ENCODE results near the gene TNRC6B.

DNA sequence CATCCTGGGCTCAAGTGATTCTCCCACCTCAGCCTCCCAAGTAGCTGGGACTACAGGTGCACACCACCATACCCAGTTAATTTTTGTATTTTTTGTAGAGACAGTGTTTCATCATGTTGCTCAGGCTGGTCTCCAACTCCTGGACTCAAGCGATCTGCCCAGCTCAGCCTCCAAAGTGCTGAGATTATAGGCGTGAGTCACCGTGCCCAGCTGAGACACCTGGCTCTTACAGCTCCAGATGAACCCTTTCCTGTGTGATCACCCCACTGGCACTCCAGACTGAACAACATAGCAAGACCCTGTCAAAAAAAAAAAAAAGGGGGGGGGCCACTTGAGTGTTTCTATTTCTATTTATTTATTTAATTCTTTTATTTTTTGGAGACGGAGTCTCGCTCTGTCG, 167.5 kb downstream of the TNRC6B start:
- TF ChIP-seq, protein P1, sequence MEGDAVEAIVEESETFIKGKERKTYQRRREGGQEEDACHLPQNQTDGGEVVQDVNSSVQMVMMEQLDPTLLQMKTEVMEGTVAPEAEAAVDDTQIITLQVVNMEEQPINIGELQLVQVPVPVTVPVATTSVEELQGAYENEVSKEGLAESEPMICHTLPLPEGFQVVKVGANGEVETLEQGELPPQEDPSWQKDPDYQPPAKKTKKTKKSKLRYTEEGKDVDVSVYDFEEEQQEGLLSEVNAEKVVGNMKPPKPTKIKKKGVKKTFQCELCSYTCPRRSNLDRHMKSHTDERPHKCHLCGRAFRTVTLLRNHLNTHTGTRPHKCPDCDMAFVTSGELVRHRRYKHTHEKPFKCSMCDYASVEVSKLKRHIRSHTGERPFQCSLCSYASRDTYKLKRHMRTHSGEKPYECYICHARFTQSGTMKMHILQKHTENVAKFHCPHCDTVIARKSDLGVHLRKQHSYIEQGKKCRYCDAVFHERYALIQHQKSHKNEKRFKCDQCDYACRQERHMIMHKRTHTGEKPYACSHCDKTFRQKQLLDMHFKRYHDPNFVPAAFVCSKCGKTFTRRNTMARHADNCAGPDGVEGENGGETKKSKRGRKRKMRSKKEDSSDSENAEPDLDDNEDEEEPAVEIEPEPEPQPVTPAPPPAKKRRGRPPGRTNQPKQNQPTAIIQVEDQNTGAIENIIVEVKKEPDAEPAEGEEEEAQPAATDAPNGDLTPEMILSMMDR (IDR thresholded peaks at IDR 0.05; ENCODE audit: low read length) = no peak
- no peak for TF ChIP-seq EZH2 (optimal IDR thresholded peaks at IDR 0.05; ENCODE audit: low read depth, low read length)
